ENCODE results near the gene SPINK4.

GRCh38 chr9:33220681-33221567, 19.0 kb upstream of the SPINK4 start:
- TF ChIP-seq EZH2 (IDR thresholded peaks at IDR 0.05; ENCODE audit: borderline replicate concordance, insufficient read depth, low read depth, low read length, poor library complexity, severe bottlenecking) (no peak), CTCF (IDR thresholded peaks at IDR 0.05) (no peak)
